ENCODE results near the gene PKN1. TPM values are rescaled to one million over a fixed set of nuclear protein-coding genes. Genes with fewer than 3 reads are reported as not detected.

Gene PKN1
- total and polyA plus RNA-seq, 2 experiments from 2014 or later, result 86.8 to 201 TPM

DNA sequence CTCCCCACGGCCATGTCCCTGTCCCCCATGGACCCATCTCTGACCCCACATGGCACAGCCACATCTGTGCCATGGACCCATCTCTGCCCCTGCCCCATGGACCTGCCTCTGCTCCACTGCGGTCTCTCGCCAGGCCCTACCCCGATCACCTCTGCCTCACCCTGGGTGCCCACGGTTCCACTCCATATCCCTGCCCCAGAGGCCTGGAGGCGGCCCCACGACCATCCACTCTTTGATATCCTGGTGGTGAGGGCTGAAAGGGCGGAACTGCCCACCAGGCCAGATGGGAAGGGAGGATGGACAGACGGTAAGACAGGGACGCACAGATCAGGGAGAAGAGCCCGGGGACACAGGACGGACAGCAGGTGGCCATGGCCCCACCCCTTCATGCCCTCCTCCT lies 41.7 kb downstream of the PKN1 start:
- Histone ChIP-seq H3K4me1 (ENCODE audit: insufficient read depth) (peaks cover 12% of the 10 kb centered on the region), H3K27ac (ENCODE audit: low read depth) (no peak overlapping the region), H3K9me2 (ENCODE audit: insufficient read depth) (no peaks in the 10 kb centered on the region), H3K4me3 (peak overlapping the region; percentile 43; the same call in 1 of the 2 replicates), H2AFZ (no peak overlapping the region), H3K36me3 (ENCODE audit: insufficient read depth) (peaks cover 5% of the 10 kb centered on the region; the same call in 1 of the 2 replicates), H4K20me1 (replicated peaks; ENCODE audit: insufficient read depth) (no peaks in the 10 kb centered on the region), H3K4me2 (peak overlapping the region; percentile 75), H3K79me2 (replicated peaks; ENCODE audit: insufficient read depth) (no peaks in the 10 kb centered on the region), H3F3A (replicated peaks; ENCODE audit: low read depth) (0 out of 2 replicates have a peak, but pooled peaks cover 9% of the 10 kb centered on the region), H3K27me3 (ENCODE audit: insufficient read depth) (peaks cover 18% of the 10 kb centered on the region)
- DNase-seq (ENCODE audit: low spot score) (no peak), ATAC-seq (no peak)
- TF ChIP-seq POLR2AphosphoS5 (IDR thresholded peaks at IDR 0.05; ENCODE audit: low read depth) (peak; percentile 37; the same call in 1 of the 2 replicates), ZNF331 (CRISPR knock-in tag; IDR thresholded peaks at IDR 0.05; ENCODE audit: low read depth) (no peak)
- Mint-ChIP-seq H3K27me3 (ENCODE audit: insufficient read depth, low read depth, poor library complexity) (peaks cover 23% of the 10 kb centered on the region), H3K4me3 (no peak overlapping the region; the same call in 2 of the 3 replicates), H3K4me1 (peaks cover 31% of the 10 kb centered on the region), H3K27ac (no peak overlapping the region), H3K36me3 (ENCODE audit: low read depth) (peaks cover 13% of the 10 kb centered on the region), H3K9me3 (no peaks in the 10 kb centered on the region)

GRCh38 chr19:14475251-14476073 lies 42.4 kb downstream of the PKN1 start, which contains the start of gene PTGER1:
TSS of gene PTGER1 (minus strand) at chr19:14475354. CDS start at chr19:14474320, 1,034 bp downstream.
- Mint-ChIP-seq H3K27ac (no peak within 1 kb of the TSS), H3K4me1 (peaks cover 32% of the 10 kb centered on the region), H3K9me3 (no peaks in the 10 kb centered on the region), H3K4me3 (no peak within 1 kb of the TSS; the same call in 2 of the 3 replicates), H3K27me3 (ENCODE audit: insufficient read depth, low read depth, poor library complexity) (peaks cover 23% of the 10 kb centered on the region), H3K36me3 (ENCODE audit: low read depth) (peaks cover 13% of the 10 kb centered on the region)
- H3K27ac ChIP-seq (ENCODE audit: low read depth), result no peak within 1 kb of the TSS
- TF ChIP-seq ZNF331 (CRISPR knock-in tag; IDR thresholded peaks at IDR 0.05; ENCODE audit: low read depth), result no peak
- TF ChIP-seq, protein P1, sequence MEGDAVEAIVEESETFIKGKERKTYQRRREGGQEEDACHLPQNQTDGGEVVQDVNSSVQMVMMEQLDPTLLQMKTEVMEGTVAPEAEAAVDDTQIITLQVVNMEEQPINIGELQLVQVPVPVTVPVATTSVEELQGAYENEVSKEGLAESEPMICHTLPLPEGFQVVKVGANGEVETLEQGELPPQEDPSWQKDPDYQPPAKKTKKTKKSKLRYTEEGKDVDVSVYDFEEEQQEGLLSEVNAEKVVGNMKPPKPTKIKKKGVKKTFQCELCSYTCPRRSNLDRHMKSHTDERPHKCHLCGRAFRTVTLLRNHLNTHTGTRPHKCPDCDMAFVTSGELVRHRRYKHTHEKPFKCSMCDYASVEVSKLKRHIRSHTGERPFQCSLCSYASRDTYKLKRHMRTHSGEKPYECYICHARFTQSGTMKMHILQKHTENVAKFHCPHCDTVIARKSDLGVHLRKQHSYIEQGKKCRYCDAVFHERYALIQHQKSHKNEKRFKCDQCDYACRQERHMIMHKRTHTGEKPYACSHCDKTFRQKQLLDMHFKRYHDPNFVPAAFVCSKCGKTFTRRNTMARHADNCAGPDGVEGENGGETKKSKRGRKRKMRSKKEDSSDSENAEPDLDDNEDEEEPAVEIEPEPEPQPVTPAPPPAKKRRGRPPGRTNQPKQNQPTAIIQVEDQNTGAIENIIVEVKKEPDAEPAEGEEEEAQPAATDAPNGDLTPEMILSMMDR (conservative IDR thresholded peaks at IDR 0.05; ENCODE audit: low read depth in 2 of 2), result peak; percentile 47 to 66
- no peak for TF ChIP-seq CREB1 (CRISPR knock-in tag; IDR thresholded peaks at IDR 0.05; ENCODE audit: low read depth)
- H3K27me3 ChIP-seq (ENCODE audit: insufficient read depth), result peaks cover 18% of the 10 kb centered on the region
- peak; percentile 16 for ATAC-seq
- H4K20me1 ChIP-seq (replicated peaks; ENCODE audit: insufficient read depth), result no peaks in the 10 kb centered on the region; the same call in 1 of the 2 replicates
- peak within 1 kb of the TSS; percentile 75 for H3K4me2 ChIP-seq
- peaks cover 11% of the 10 kb centered on the region for H3F3A ChIP-seq (replicated peaks; ENCODE audit: low read depth)
- H3K79me2 ChIP-seq (replicated peaks; ENCODE audit: insufficient read depth), result no peaks in the 10 kb centered on the region
- peak; percentile 78 for DNase-seq (ENCODE audit: low spot score)
- H3K36me3 ChIP-seq (ENCODE audit: insufficient read depth), result peaks cover 5% of the 10 kb centered on the region; the same call in 1 of the 2 replicates
- no peak within 1 kb of the TSS for H2AFZ ChIP-seq
- H3K4me1 ChIP-seq (ENCODE audit: insufficient read depth), result peaks cover 12% of the 10 kb centered on the region
- H3K9me2 ChIP-seq (ENCODE audit: insufficient read depth), result no peaks in the 10 kb centered on the region
- peak within 1 kb of the TSS; percentile 43; the same call in 1 of the 2 replicates for H3K4me3 ChIP-seq

GRCh38 chr19:14476327-14476672 lies 43.2 kb downstream of the PKN1 start:
- Histone ChIP-seq H3K4me2 (no peak overlapping the region), H3K9me2 (ENCODE audit: insufficient read depth) (no peaks in the 10 kb centered on the region), H3K36me3 (ENCODE audit: insufficient read depth) (peaks cover 5% of the 10 kb centered on the region; the same call in 1 of the 2 replicates), H3K27ac (ENCODE audit: low read depth) (no peak overlapping the region), H3F3A (replicated peaks; ENCODE audit: low read depth) (peaks cover 16% of the 10 kb centered on the region), H3K79me2 (replicated peaks; ENCODE audit: insufficient read depth) (no peaks in the 10 kb centered on the region), H2AFZ (no peak overlapping the region), H3K4me3 (no peak overlapping the region), H4K20me1 (replicated peaks; ENCODE audit: insufficient read depth) (no peaks in the 10 kb centered on the region; the same call in 1 of the 2 replicates), H3K27me3 (ENCODE audit: insufficient read depth) (peaks cover 18% of the 10 kb centered on the region), H3K4me1 (ENCODE audit: insufficient read depth) (peaks cover 12% of the 10 kb centered on the region)
- Mint-ChIP-seq H3K36me3 (ENCODE audit: low read depth) (peaks cover 13% of the 10 kb centered on the region), H3K27me3 (ENCODE audit: insufficient read depth, low read depth, poor library complexity) (peaks cover 22% of the 10 kb centered on the region), H3K27ac (peak overlapping the region; percentile 71; the same call in 1 of the 2 replicates), H3K4me1 (peaks cover 35% of the 10 kb centered on the region), H3K9me3 (no peaks in the 10 kb centered on the region), H3K4me3 (no peak overlapping the region; the same call in 2 of the 3 replicates)
- DNase-seq (ENCODE audit: low spot score), result no peak
- no peak for ATAC-seq
- TF ChIP-seq CREB1 (CRISPR knock-in tag; IDR thresholded peaks at IDR 0.05; ENCODE audit: low read depth), result no peak
- no peak for TF ChIP-seq EZH2 (IDR thresholded peaks at IDR 0.05; ENCODE audit: low read depth, unreplicated experiment)
- no peak for TF ChIP-seq ZNF114 (CRISPR knock-in tag; IDR thresholded peaks at IDR 0.05)
- no peak for TF ChIP-seq ZNF331 (CRISPR knock-in tag; IDR thresholded peaks at IDR 0.05; ENCODE audit: low read depth)
